Neutrophil (primary cell): ENCODE results near the gene LETM1.

ENCODE experiments used
- H3K27ac ChIP-seq: fragments of 200-600 bp; sonication (generic); 2 replicates; pipeline ENCODE4 v1.5.1; 2016; ENCODE audit warnings: mild to moderate bottlenecking, moderate library complexity
- H3K27me3 ChIP-seq: fragments of 200-600 bp; sonication (generic); 2 replicates; pipeline ENCODE4 v1.6.0; 2016; ENCODE audit warnings: mild to moderate bottlenecking
- H3K36me3 ChIP-seq: fragments of 200-600 bp; sonication (generic); 2 replicates; pipeline ENCODE4 v1.5.1; 2017
- H3K4me1 ChIP-seq, 2 experiments: fragments of 200-600 bp in 1 of 2; sonication (generic) in 1 of 2; 1 replicate in 1 of 2; 2 replicates in 1 of 2; pipeline versions ENCODE4 v1.5.1 to v1.6.1; 2013 to 2016; ENCODE audit warnings: low read depth in 1 of 2, low read length in 1 of 2, mild to moderate bottlenecking in 1 of 2, moderate library complexity in 1 of 2; ENCODE audit not compliant: control insufficient read depth in 1 of 2, insufficient read depth in 1 of 2
- H3K4me3 ChIP-seq, 2 experiments: fragments of 200-600 bp in 1 of 2; sonication (generic) in 1 of 2; 1 replicate in 1 of 2; 2 replicates in 1 of 2; pipeline ENCODE4 v1.5.1; 2013 to 2016; ENCODE audit warnings: low read depth in 1 of 2, low read length in 1 of 2, mild to moderate bottlenecking in 1 of 2, moderate library complexity in 1 of 2
- H3K9me3 ChIP-seq: fragments of 200-600 bp; sonication (generic); 2 replicates; pipeline ENCODE4 v1.5.1; 2016
- CTCF ChIP-seq: fragments of 200-600 bp; sonication (generic); IDR thresholded peaks from 2 replicates; pipeline ENCODE4 v1.5.1; 2016; ENCODE audit warnings: antibody characterized with exemption

The LETM1 gene

GRCh38 chr4:1823545-1823932 is 32.4 kb downstream of the LETM1 start:
- Histone ChIP-seq H3K9me3 (no peaks in the 10 kb centered on the region), H3K4me1 (no peaks in the 10 kb centered on the region), H3K27me3 (no peaks in the 10 kb centered on the region), H3K36me3 (peaks cover 62% of the 10 kb centered on the region), H3K4me3 (no peak overlapping the region), H3K27ac (no peak overlapping the region)
- TF ChIP-seq CTCF, result no peak

GRCh38 chr4:1822568-1823544 is 33.1 kb downstream of the LETM1 start:
- TF ChIP-seq CTCF, result no peak
- H3K36me3 ChIP-seq, result peaks cover 69% of the 10 kb centered on the region

GRCh38 chr4:1821679-1822567 is 34.0 kb downstream of the LETM1 start:
- Histone ChIP-seq H3K27me3 (no peaks in the 10 kb centered on the region), H3K4me1 (no peaks in the 10 kb centered on the region), H3K9me3 (no peaks in the 10 kb centered on the region), H3K36me3 (peaks cover 77% of the 10 kb centered on the region), H3K27ac (no peak overlapping the region), H3K4me3 (no peak overlapping the region)
- no peak for TF ChIP-seq CTCF

More at GRCh38 chr4:1822568-1823544, 33.1 kb downstream of the LETM1 start:
- no peaks in the 10 kb centered on the region for H3K4me1 ChIP-seq
- no peaks in the 10 kb centered on the region for H3K27me3 ChIP-seq
- no peak overlapping the region for H3K27ac ChIP-seq
- H3K4me3 ChIP-seq, result no peak overlapping the region
- no peaks in the 10 kb centered on the region for H3K9me3 ChIP-seq

GRCh38 chr4:1819816-1820215 is 36.1 kb downstream of the LETM1 start:
- Histone ChIP-seq H3K4me3 (no peak overlapping the region), H3K9me3 (no peaks in the 10 kb centered on the region), H3K4me1 (no peaks in the 10 kb centered on the region), H3K27me3 (no peaks in the 10 kb centered on the region), H3K27ac (no peak overlapping the region), H3K36me3 (peaks cover 83% of the 10 kb centered on the region)
- no peak for TF ChIP-seq CTCF

GRCh38 chr4:1819284-1819683 is 36.7 kb downstream of the LETM1 start:
- H3K36me3 ChIP-seq, result peaks cover 83% of the 10 kb centered on the region
- no peak overlapping the region for H3K27ac ChIP-seq
- H3K4me1 ChIP-seq, result no peaks in the 10 kb centered on the region
- H3K9me3 ChIP-seq, result no peaks in the 10 kb centered on the region
- no peak overlapping the region for H3K4me3 ChIP-seq
- H3K27me3 ChIP-seq, result no peaks in the 10 kb centered on the region
- TF ChIP-seq CTCF, result no peak
